Measurements from ENCODE around the gene WDR87. TPM values are rescaled to one million over a fixed set of nuclear protein-coding genes. Genes with fewer than 3 reads are reported as not detected.

The WDR87 gene
- total RNA-seq, 1 donor from 2014 or later: not detected

DNA sequence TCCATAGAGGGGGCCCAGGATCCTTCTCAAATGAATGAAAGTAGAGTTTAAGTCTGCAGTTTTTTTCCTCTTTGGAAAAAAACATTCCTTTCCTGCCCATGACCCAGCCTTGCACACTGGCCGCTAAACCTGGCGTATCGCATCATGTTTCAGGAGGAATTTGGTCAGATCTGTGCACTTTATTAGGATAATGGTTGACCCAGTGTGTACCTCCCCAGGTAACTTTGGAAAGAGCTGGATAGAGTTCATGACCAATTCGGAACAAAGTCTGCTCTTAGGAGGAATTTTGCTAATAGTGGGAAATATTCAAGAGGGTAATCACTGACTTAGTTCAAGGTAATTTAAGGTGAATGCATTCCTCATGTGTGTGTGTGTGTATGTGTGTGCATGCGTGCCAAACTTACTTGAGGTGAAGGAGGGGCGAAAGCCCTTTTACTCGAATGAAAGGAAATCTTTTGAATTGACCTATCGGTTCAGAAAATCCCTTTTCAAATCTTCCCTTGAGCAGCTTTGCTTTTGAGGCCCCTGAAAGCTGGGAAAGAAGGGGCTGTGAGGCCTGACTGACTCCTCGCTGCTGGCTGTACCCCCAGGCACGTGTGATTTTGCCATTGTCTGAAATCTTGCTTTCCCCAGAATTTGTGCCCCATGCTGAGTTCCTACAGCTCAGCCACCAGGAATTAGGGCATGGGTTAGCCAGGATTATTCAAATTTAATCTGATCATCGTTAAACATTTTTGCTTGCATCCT, 47.0 kb upstream of the WDR87 start:
- H3K27me3 Mint-ChIP-seq: no peaks in the 10 kb centered on the region
- peak overlapping the region; percentile 84 for H3K27ac Mint-ChIP-seq
- ChIA-PET CTCF (interaction anchor here (1.1 to 2.1 kb wide), 2 partner anchors 21 to 33 kb away, joined by 3 to 6 read pairs; no protein-coding TSS in a partner anchor), POLR2A (interaction anchor here (0.6 to 2.4 kb wide), 8 partner anchors 9 to 229 kb away, joined by 3 to 7 read pairs (median 4); partner anchors contain the start of gene WDR87)
- H3K4me3 Mint-ChIP-seq: peak overlapping the region; percentile 11
- intact Hi-C loops (cut with micrococcal nuclease): no loop called here
- peaks cover 18% of the 10 kb centered on the region for H3K36me3 Mint-ChIP-seq (ENCODE audit: low read depth)
- TF ChIP-seq, protein P1, sequence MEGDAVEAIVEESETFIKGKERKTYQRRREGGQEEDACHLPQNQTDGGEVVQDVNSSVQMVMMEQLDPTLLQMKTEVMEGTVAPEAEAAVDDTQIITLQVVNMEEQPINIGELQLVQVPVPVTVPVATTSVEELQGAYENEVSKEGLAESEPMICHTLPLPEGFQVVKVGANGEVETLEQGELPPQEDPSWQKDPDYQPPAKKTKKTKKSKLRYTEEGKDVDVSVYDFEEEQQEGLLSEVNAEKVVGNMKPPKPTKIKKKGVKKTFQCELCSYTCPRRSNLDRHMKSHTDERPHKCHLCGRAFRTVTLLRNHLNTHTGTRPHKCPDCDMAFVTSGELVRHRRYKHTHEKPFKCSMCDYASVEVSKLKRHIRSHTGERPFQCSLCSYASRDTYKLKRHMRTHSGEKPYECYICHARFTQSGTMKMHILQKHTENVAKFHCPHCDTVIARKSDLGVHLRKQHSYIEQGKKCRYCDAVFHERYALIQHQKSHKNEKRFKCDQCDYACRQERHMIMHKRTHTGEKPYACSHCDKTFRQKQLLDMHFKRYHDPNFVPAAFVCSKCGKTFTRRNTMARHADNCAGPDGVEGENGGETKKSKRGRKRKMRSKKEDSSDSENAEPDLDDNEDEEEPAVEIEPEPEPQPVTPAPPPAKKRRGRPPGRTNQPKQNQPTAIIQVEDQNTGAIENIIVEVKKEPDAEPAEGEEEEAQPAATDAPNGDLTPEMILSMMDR (IDR thresholded peaks at IDR 0.05): no peak
- ATAC-seq (ENCODE audit: low read depth): no peak
- no peaks in the 10 kb centered on the region for H3K9me3 Mint-ChIP-seq
- no peak for DNase-seq
- peaks cover 88% of the 10 kb centered on the region for H3K4me1 Mint-ChIP-seq

DNA sequence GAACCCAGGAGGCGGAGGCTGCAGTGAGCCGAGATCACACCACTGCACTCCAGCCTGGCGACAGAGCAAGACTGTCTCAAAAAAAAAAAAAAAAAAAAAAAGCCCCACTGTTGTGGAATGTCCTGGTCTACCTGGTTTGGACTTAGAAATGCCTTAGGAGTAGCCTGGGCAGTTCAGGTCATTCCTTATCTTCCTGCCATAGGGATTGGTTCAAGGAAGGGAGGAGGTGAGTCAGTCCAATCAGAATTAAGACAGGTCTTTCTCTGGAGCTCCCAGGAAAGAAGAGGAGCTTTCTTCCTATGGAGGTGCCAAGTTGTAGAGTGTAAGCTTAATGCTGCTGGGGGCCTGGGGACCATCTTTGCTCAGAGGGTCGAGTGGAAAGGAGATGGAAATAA, 45.4 kb upstream of the WDR87 start:
- POLR2A ChIA-PET: interaction anchor here (0.7 to 2.4 kb wide), 6 partner anchors 15 to 475 kb away, joined by 3 to 11 read pairs (median 6); no protein-coding TSS in a partner anchor
- no peak for DNase-seq
- Mint-ChIP-seq H3K27ac (peak overlapping the region; percentile 90), H3K27me3 (no peaks in the 10 kb centered on the region), H3K4me1 (peaks cover 86% of the 10 kb centered on the region), H3K4me3 (peak overlapping the region; percentile 72), H3K36me3 (ENCODE audit: low read depth) (peaks cover 23% of the 10 kb centered on the region), H3K9me3 (no peaks in the 10 kb centered on the region)
- TF ChIP-seq, protein P1 (IDR thresholded peaks at IDR 0.05): no peak
- intact Hi-C loops (cut with micrococcal nuclease): loop anchor here (2.0 kb wide), 1 partner anchor 19 kb away; no protein-coding TSS in a partner anchor
- CTCF ChIA-PET: interaction anchor here (0.8 to 2.1 kb wide), 2 partner anchors 20 to 23 kb away, joined by 3 to 6 read pairs; no protein-coding TSS in a partner anchor
- ATAC-seq (ENCODE audit: low read depth): no peak

DNA sequence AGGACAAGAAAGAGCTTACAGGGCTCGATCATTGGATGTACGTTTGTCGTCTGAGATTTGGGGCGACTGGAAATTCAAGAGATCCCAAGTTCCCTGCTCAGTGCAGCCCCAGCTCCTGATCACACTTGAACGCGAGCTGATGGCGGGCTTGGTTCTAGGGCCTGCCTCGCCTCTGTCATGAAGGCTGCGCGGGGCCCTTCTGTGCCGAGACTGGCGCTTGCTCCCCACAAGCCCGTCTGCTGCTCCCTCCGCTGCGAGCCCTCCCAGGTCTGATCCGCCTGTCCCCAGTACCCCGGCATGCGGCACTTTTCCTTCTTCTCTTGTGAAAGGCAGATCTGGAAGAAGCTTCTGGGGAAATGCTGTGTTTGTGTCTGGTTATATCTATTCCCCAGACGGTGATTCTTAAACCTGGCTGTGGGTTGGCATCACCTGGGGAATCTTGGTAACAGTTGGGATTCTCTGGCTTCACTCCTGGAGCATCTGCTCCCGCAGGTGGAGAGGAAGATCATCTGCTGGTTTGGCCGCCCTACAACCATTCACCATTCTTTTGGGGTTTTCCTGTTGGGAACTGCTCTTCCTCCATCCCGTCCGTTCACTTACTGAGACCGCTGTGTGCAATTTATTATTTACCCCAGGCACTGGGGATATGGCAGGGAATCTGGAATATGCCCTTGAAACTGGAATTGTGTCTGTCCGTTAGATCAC, 44.2 kb upstream of the WDR87 start:
- CTCF ChIA-PET: interaction anchor here (0.6 to 0.9 kb wide), 2 partner anchors 11 to 13 kb away, joined by 3 read pairs; no protein-coding TSS in a partner anchor
- POLR2A ChIA-PET: interaction anchor here (0.6 to 2.2 kb wide), 8 partner anchors 16 to 80 kb away, joined by 3 to 7 read pairs (median 4); partner anchors contain the start of gene SIPA1L3
- Mint-ChIP-seq H3K4me3 (peak overlapping the region; percentile 72), H3K4me1 (peaks cover 76% of the 10 kb centered on the region), H3K27me3 (no peaks in the 10 kb centered on the region), H3K9me3 (no peaks in the 10 kb centered on the region), H3K36me3 (ENCODE audit: low read depth) (peaks cover 18% of the 10 kb centered on the region), H3K27ac (peak overlapping the region; percentile 90)
- intact Hi-C loops (cut with micrococcal nuclease): loop anchor here (2.0 kb wide), 1 partner anchor 18 kb away; no protein-coding TSS in a partner anchor
- TF ChIP-seq, protein P1 (IDR thresholded peaks at IDR 0.05): no peak
- ATAC-seq (ENCODE audit: low read depth) (no peak), DNase-seq (no peak)

DNA sequence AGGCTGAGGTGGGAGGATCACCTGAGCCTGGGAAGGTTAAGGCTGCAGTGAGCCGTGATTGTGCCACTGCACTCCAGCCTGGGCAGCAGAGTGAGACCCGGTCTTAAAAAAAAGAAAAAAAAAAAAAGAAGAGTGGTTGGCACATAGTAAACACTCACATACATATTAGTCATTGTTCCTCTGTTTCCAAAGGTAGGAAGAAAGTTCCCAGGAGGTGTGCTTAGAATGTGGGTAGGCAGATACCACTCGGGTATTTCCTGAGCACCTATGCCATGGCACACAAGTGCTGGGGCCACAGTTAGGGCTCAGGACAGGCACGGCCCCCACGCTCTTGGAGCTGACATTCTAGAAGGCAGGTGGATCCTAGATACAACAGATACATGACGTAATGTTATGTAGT, 42.0 kb upstream of the WDR87 start:
- ATAC-seq (ENCODE audit: low read depth) (no peak), DNase-seq (no peak)
- Mint-ChIP-seq H3K9me3 (no peaks in the 10 kb centered on the region), H3K27ac (peak overlapping the region; percentile 90), H3K4me3 (no peak overlapping the region), H3K27me3 (no peaks in the 10 kb centered on the region), H3K36me3 (ENCODE audit: low read depth) (peaks cover 24% of the 10 kb centered on the region), H3K4me1 (peaks cover 66% of the 10 kb centered on the region)
- intact Hi-C loops (cut with micrococcal nuclease): no loop called here
- ChIA-PET POLR2A (interaction anchor here (0.7 to 2.2 kb wide), 3 partner anchors 15 to 23 kb away, joined by 5 to 11 read pairs (median 7); no protein-coding TSS in a partner anchor), CTCF (interaction anchor here (0.7 kb wide), 1 partner anchor 46 kb away, joined by 5 read pairs; no protein-coding TSS in a partner anchor)
- TF ChIP-seq, protein P1 (IDR thresholded peaks at IDR 0.05): no peak
